GM13976 (cell line): ENCODE data around the gene PTPRO.

Source experiments
- DNase-seq: peaks from one replicate; pipeline ENCODE4 v3.0.0; 2012; ENCODE audit warnings: low spot score
- in situ Hi-C: fragments of 300-500 bp; cut with MboI; formaldehyde crosslinking; loops from one replicate; pipeline ENCODE4 v1.12.0; 2022; ENCODE audit warnings: low sequenced_read_pairs, mixed read lengths, inconsistent platforms; ENCODE audit not compliant: unreplicated experiment
- TF ChIP-seq, protein P1 (sequence below): IDR thresholded peaks from 2 replicates; pipeline ENCODE4 v1.5.1; 2012; ENCODE audit warnings: borderline replicate concordance, mild to moderate bottlenecking; ENCODE audit not compliant: insufficient read depth; ENCODE audit errors: extremely low read depth, missing control alignments, control extremely low read depth

The PTPRO gene

GRCh38 chr12:15545334-15545733, 223.0 kb downstream of the PTPRO start:
- in situ Hi-C loops = no loop called here
- TF ChIP-seq, protein P1, sequence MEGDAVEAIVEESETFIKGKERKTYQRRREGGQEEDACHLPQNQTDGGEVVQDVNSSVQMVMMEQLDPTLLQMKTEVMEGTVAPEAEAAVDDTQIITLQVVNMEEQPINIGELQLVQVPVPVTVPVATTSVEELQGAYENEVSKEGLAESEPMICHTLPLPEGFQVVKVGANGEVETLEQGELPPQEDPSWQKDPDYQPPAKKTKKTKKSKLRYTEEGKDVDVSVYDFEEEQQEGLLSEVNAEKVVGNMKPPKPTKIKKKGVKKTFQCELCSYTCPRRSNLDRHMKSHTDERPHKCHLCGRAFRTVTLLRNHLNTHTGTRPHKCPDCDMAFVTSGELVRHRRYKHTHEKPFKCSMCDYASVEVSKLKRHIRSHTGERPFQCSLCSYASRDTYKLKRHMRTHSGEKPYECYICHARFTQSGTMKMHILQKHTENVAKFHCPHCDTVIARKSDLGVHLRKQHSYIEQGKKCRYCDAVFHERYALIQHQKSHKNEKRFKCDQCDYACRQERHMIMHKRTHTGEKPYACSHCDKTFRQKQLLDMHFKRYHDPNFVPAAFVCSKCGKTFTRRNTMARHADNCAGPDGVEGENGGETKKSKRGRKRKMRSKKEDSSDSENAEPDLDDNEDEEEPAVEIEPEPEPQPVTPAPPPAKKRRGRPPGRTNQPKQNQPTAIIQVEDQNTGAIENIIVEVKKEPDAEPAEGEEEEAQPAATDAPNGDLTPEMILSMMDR = no peak
- DNase-seq = no peak

DNA sequence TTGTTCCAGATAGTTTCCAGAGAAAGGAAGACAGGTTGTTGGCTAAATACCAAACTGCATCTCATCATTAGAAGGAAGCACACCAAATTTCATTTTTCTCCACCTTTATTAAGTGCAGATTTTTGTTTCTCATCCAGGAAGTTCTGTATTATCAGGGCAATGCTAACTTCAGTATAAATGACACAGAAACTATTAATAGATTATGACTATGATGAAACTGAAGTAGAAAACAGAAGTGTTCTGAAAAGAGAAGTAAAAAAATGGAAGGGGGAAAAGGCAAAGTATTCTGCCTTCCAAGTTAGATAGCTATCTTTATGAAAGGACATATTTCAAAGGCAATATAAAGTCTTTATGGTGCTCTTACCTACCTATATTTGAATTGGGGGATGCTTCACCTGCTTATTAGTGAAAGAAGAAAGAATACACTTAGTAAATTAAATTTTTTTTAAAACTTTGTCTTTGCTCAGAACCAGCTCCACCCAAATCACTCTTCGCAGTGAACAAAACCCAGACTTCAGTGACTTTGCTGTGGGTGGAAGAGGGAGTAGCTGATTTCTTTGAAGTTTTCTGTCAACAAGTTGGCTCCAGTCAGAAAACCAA, 223.9 kb downstream of the PTPRO start:
- in situ Hi-C loops = no loop called here
- DNase-seq = peak; percentile 45
- TF ChIP-seq, protein P1 = no peak

DNA sequence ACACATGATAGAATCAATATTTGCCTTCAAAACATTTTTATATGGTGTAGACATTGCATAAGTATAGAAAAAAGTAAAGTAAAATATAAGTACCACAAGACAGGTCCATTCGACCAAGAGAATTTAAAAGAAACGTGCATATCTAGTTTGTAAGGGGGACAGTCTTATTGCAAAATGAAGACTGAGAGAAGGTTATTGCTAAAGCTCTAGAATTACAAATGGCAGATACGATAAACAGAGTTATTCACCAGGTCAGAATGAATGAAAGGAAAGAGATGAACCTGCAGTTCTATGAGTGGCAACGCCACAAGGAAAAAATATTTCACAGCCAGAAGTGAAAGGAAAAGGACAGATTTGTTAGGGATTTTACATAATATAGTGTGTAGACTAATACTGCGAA, 224.8 kb downstream of the PTPRO start:
- no peak for DNase-seq
- TF ChIP-seq, protein P1 = no peak
- in situ Hi-C loops = no loop called here

GRCh38 chr12:15547691-15548090, 225.4 kb downstream of the PTPRO start:
- no peak for DNase-seq
- in situ Hi-C loops = no loop called here

GRCh38 chr12:15550793-15551192, 228.5 kb downstream of the PTPRO start:
- in situ Hi-C loops = no loop called here
- TF ChIP-seq, protein P1 = no peak
- DNase-seq = no peak

More at GRCh38 chr12:15547691-15548090, 225.4 kb downstream of the PTPRO start:
- TF ChIP-seq, protein P1 = no peak

DNA sequence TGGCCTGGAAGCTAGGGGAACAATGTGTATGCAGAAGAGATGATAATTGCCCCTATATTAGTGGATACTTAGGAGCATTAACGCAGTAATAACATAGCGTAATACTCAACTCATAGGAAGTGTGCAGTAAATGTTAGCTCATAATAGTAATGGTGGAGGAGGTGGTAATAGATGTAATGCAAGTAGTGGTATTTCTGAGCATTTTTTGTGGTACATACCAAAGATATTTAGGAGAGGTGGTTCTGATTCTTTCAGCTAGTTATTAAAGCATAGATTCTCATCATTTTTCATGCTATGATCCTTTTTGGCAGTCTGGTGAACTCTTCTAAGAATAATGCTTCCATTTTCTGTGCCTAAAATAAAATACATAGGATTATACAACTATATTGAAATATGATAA, 233.1 kb downstream of the PTPRO start:
- no peak for DNase-seq
- in situ Hi-C loops = no loop called here
- TF ChIP-seq, protein P1 = no peak

- in situ Hi-C loops = no loop called here
- TF ChIP-seq, protein P1 = no peak
- DNase-seq = no peak
Measured at GRCh38 chr12:15556411-15557102, 234.2 kb downstream of the PTPRO start.
